A673 (cell line): ENCODE results near the gene ACSL1.

Source experiments
- EZH2 ChIP-seq: fragments of 200-600 bp; sonication (generic); IDR thresholded peaks from 2 replicates; pipeline ENCODE4 v1.6.1; 2017; ENCODE audit warnings: borderline replicate concordance, low read depth, mild to moderate bottlenecking, mixed read lengths, antibody characterized with exemption, low read length; ENCODE audit not compliant: poor library complexity, severe bottlenecking
- TF ChIP-seq, protein P1 (sequence below): fragments of 300-800, 200-600 bp; sonication (generic); conservative IDR thresholded peaks from 2 replicates; pipeline ENCODE4 v1.5.1; 2017; ENCODE audit warnings: low read depth, mild to moderate bottlenecking, antibody characterized with exemption, low read length, moderate library complexity, mixed read lengths

DNA sequence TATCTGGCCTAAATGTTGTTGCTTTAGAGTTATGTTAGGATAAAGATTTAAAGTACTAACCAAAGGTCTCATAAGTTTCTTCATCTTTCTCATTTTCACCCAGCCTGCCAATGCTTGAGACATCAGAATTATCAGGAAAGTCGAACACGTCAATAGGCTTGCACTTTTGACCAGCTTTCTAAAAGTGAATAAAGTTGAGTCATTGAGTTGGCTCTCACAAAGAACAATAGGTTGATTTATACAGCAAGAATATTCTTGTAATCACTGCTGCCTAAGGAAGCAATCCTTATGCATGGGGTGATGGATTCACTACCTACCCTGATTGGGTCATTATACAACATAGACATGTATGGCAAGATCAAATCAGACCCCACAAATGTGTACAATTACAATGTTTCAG, 96.9 kb downstream of the ACSL1 start:
- TF ChIP-seq EZH2: no peak
- TF ChIP-seq, protein P1, sequence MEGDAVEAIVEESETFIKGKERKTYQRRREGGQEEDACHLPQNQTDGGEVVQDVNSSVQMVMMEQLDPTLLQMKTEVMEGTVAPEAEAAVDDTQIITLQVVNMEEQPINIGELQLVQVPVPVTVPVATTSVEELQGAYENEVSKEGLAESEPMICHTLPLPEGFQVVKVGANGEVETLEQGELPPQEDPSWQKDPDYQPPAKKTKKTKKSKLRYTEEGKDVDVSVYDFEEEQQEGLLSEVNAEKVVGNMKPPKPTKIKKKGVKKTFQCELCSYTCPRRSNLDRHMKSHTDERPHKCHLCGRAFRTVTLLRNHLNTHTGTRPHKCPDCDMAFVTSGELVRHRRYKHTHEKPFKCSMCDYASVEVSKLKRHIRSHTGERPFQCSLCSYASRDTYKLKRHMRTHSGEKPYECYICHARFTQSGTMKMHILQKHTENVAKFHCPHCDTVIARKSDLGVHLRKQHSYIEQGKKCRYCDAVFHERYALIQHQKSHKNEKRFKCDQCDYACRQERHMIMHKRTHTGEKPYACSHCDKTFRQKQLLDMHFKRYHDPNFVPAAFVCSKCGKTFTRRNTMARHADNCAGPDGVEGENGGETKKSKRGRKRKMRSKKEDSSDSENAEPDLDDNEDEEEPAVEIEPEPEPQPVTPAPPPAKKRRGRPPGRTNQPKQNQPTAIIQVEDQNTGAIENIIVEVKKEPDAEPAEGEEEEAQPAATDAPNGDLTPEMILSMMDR: no peak
